Adrenal gland (tissue), 12 donors: ENCODE data around the gene GJB3. TPM values are rescaled to one million over a fixed set of nuclear protein-coding genes. Genes with fewer than 3 reads are reported as not detected.

ENCODE experiments used
- DNase-seq, 7 donors: peaks; one replicate each; pipeline ENCODE4 v3.0.0-alpha.2; 2019 to 2020
- H3K27ac ChIP-seq, 5 donors: fragments of 200-600 bp; sonication (generic) in 4 of 5; 1 replicate in 3 of 5; 2 replicates in 2 of 5; pipeline versions ENCODE4 v1.5.1 to v1.8.0; 2016 to 2020; ENCODE audit warnings: mild to moderate bottlenecking in 1 of 5
- H3K27me3 ChIP-seq: fragments of 200-600 bp; 2 replicates; pipeline ENCODE4 v1.8.0; 2021
- H3K36me3 ChIP-seq, 2 donors: fragments of 200-600 bp; replicated peaks in 1 of 2; 1 replicate in 1 of 2; 2 replicates in 1 of 2; pipeline versions ENCODE4 v1.5.1 to v1.8.0; 2018 to 2022
- H3K4me1 ChIP-seq, 2 donors: fragments of 200-600 bp; replicated peaks in 1 of 2; 1 replicate in 1 of 2; 2 replicates in 1 of 2; pipeline versions ENCODE4 v1.5.1 to v1.8.0; 2018 to 2021
- H3K4me3 ChIP-seq, 4 donors: fragments of 200-600 bp; sonication (generic) in 3 of 4; one replicate each; pipeline ENCODE4 v1.5.1; 2016 to 2018
- H3K9me3 ChIP-seq, 3 donors: fragments of 200-600 bp; sonication (generic) in 1 of 3; replicated peaks in 1 of 3; 1 replicate in 2 of 3; 2 replicates in 1 of 3; pipeline versions ENCODE4 v1.5.1 to v1.8.0; 2016 to 2021
- CTCF ChIP-seq, 6 experiments: fragments of 450-650 bp in 4 of 6; fragments of 200-600 bp in 2 of 6; sonication (generic) in 1 of 6; IDR thresholded peaks; 1 replicate in 5 of 6; 2 replicates in 1 of 6; pipeline versions ENCODE4 v1.5.1 to v1.8.0; 2016 to 2021; ENCODE audit warnings: antibody characterized with exemption in 6 of 6, mild to moderate bottlenecking in 2 of 6, moderate library complexity in 1 of 6
- POLR2A ChIP-seq, 2 donors: fragments of 450-650 bp; IDR thresholded peaks; one replicate each; pipeline ENCODE4 v1.6.1; 2017; ENCODE audit warnings: antibody characterized with exemption in 2 of 2, mild to moderate bottlenecking in 2 of 2, moderate library complexity in 1 of 2
- WGBS, 4 donors: extraction: QIAGEN DNeasy Blood & Tissue Kit in 2 of 4; methylation state at CpG; one replicate each; pipeline versions ENCODE4 v1.1.5 to v1.1.7; 2013 to 2017; 5-methylcytosine and 5-hydroxymethylcytosine counted together
- intact Hi-C, 2 donors: fragments of 100-400 bp; cut with DNase I; formaldehyde crosslinking; loops; one replicate each; pipeline versions ENCODE4 v1.14.1 to v1.15.0; 2022 to 2023
- polyA plus RNA-seq, 3 donors: library from polyadenylated mRNA; stranded (reverse); fragments of 200-250 nt in 2 of 3; fragments of 350-450 nt in 1 of 3; fragmentation: Illumina TruSeq in 1 of 3; extraction: RNeasy Lipid Tissue Mini Kit (QIAGEN cat#74804) in 1 of 3; gene quantifications; one replicate each; pipeline ENCODE4 v1.2.3, GENCODE V29; 2013 to 2014
- total RNA-seq, 9 donors: library from RNA; depleted of rRNA in 4 of 9; stranded (reverse); fragments of >200 nt in 4 of 9; fragments of 120-200 nt in 1 of 9; fragmentation: NEBNext Ultra II Directional in 1 of 9; extraction: Animal tissue kit (Norgen Biotek cat#: 25700) in 1 of 9; gene quantifications; one replicate each; pipeline versions ENCODE4 v1.1.0 to v1.2.4, GENCODE V29; 2013 to 2023
- donor health status: healthy with polysubstance abuse.
- donor health status: Bipolar disorder and iron deficiency.
- donor health status: DM: yes; HTN: yes; CAD: no.
- donor health status: DM: no; HTN: no; CAD: no.
- donor health status: DM: no; HTN: no; CAD: no.
- donor health status: DM: yes; HTN: yes; CAD: no.

Gene GJB3
- total and polyA plus RNA-seq, 12 donors: 0.11 to 0.32 (median 0.15) TPM; not detected in 6

- no peak overlapping the region for H3K27ac ChIP-seq
- intact Hi-C loops: no loop called here
- no peaks in the 10 kb centered on the region for H3K27me3 ChIP-seq
- H3K36me3 ChIP-seq: no peaks in the 10 kb centered on the region
- H3K4me1 ChIP-seq: no peaks in the 10 kb centered on the region
- H3K4me3 ChIP-seq: no peak overlapping the region
- TF ChIP-seq POLR2A (IDR thresholded peaks at IDR 0.05) (no peak), CTCF (IDR thresholded peaks at IDR 0.05) (no peak)
- 92 to 95% (median 93%) methylated on average over 21 to 33 of the region's 33 CpGs for WGBS, 4 donors
- no peak for DNase-seq
- H3K9me3 ChIP-seq: no peaks in the 10 kb centered on the region
These were observed 19.7 kb upstream of the GJB3 start for GRCh38 chr1:34761176-34761761.

- no peak for DNase-seq
- intact Hi-C loops: no loop called here
- Histone ChIP-seq H3K4me3 (no peak overlapping the region), H3K9me3 (no peaks in the 10 kb centered on the region), H3K4me1 (no peaks in the 10 kb centered on the region), H3K36me3 (no peaks in the 10 kb centered on the region), H3K27ac (no peak overlapping the region), H3K27me3 (no peaks in the 10 kb centered on the region)
- 87 to 90% (median 87%) methylated on average over 10 to 13 of the region's 13 CpGs for WGBS, 4 donors
- no peak for TF ChIP-seq POLR2A (IDR thresholded peaks at IDR 0.05)
- no peak for TF ChIP-seq CTCF (IDR thresholded peaks at IDR 0.05)
These were observed 19.2 kb upstream of the GJB3 start for GRCh38 chr1:34761776-34762307.

- whole genome bisulfite sequencing, 4 donors: 60 to 72% (median 68%) methylated on average over 5 to 7 of the region's 7 CpGs
- Histone ChIP-seq H3K27me3 (no peaks in the 10 kb centered on the region), H3K9me3 (no peaks in the 10 kb centered on the region), H3K4me1 (no peaks in the 10 kb centered on the region), H3K4me3 (no peak overlapping the region), H3K27ac (no peak overlapping the region), H3K36me3 (no peaks in the 10 kb centered on the region)
- intact Hi-C loops: no loop called here
- TF ChIP-seq POLR2A (IDR thresholded peaks at IDR 0.05): no peak
- TF ChIP-seq CTCF (IDR thresholded peaks at IDR 0.05): no peak
- no peak for DNase-seq
These were observed 18.4 kb upstream of the GJB3 start for GRCh38 chr1:34762474-34763141.

- H3K4me3 ChIP-seq: no peak overlapping the region
- H3K27ac ChIP-seq: no peak overlapping the region
- TF ChIP-seq CTCF (IDR thresholded peaks at IDR 0.05) (no peak), POLR2A (IDR thresholded peaks at IDR 0.05) (no peak)
- no peaks in the 10 kb centered on the region for H3K9me3 ChIP-seq
- no peaks in the 10 kb centered on the region for H3K36me3 ChIP-seq
- H3K27me3 ChIP-seq: no peaks in the 10 kb centered on the region
- intact Hi-C loops: no loop called here
- 49 to 52% (median 51%) methylated on average over 8 of the region's 8 CpGs for WGBS, 4 donors
- DNase-seq: no peak
- no peaks in the 10 kb centered on the region for H3K4me1 ChIP-seq
These were observed 17.8 kb upstream of the GJB3 start for GRCh38 chr1:34763142-34763781.
